Gastroesophageal sphincter (tissue), 4 donors: Measurements from ENCODE around the gene FA2H. TPM values are rescaled to one million over a fixed set of nuclear protein-coding genes. Genes with fewer than 3 reads are reported as not detected.

Experiments used
- ATAC-seq: fragments of 150-250 bp; one replicate; pipeline ENCODE4 v1.9.1; 2016; ENCODE audit warnings: mild to moderate bottlenecking, moderate library complexity
- H3K27ac ChIP-seq, 4 donors: fragments of 200-600 bp; sonication (generic) in 3 of 4; 1 replicate in 3 of 4; 2 replicates in 1 of 4; pipeline ENCODE4 v1.5.1; 2016 to 2019
- H3K27me3 ChIP-seq: fragments of 200-600 bp; sonication (generic); one replicate; pipeline ENCODE4 v1.5.1; 2019
- H3K36me3 ChIP-seq, 2 donors: fragments of 200-600 bp; sonication (generic); one replicate each; pipeline ENCODE4 v1.5.1; 2019; ENCODE audit warnings: control low read depth in 1 of 2
- H3K4me1 ChIP-seq, 3 donors: fragments of 200-600 bp; sonication (generic); 1 replicate in 2 of 3; 2 replicates in 1 of 3; pipeline ENCODE4 v1.5.1; 2016 to 2019; ENCODE audit warnings: control low read depth in 2 of 3
- H3K4me3 ChIP-seq, 2 donors: fragments of 200-600 bp; sonication (generic); one replicate each; pipeline ENCODE4 v1.5.1; 2019; ENCODE audit warnings: mild to moderate bottlenecking in 1 of 2, moderate library complexity in 1 of 2
- H3K9me3 ChIP-seq, 3 donors: fragments of 200-600 bp; sonication (generic); one replicate each; pipeline ENCODE4 v1.5.1; 2017 to 2019; ENCODE audit warnings: control low read depth in 2 of 3
- EP300 ChIP-seq: sonication (generic); formaldehyde crosslinking; IDR thresholded peaks from one replicate; pipeline ENCODE4 v1.6.1; 2017; ENCODE audit warnings: antibody characterized with exemption, mild to moderate bottlenecking
- POLR2A ChIP-seq, 2 donors: fragments of 450-650 bp; IDR thresholded peaks; one replicate each; pipeline ENCODE4 v1.6.1; 2017; ENCODE audit warnings: antibody characterized with exemption in 2 of 2, mild to moderate bottlenecking in 2 of 2, moderate library complexity in 1 of 2
- POLR2AphosphoS5 ChIP-seq: sonication (generic); formaldehyde crosslinking; IDR thresholded peaks from one replicate; pipeline ENCODE4 v1.6.1; 2017; ENCODE audit warnings: antibody characterized with exemption
- WGBS, 2 donors: methylation state at CpG; one replicate each; pipeline ENCODE4 v1.1.5; 2018; ENCODE audit warnings: low coverage in 1 of 2; 5-methylcytosine and 5-hydroxymethylcytosine counted together
- total RNA-seq, 4 donors: library from RNA; depleted of rRNA; stranded (reverse); fragments of >200 nt; gene quantifications; one replicate each; pipeline ENCODE4 v1.1.0, GENCODE V29; 2016
- TF ChIP-seq, protein P1 (sequence below), 4 experiments: fragments of 200-600 bp in 2 of 4; fragments of 450-650 bp in 2 of 4; sonication (generic) in 1 of 4; IDR thresholded peaks; one replicate each; pipeline ENCODE4 v1.5.1; 2017 to 2019; ENCODE audit warnings: antibody characterized with exemption in 4 of 4, mild to moderate bottlenecking in 2 of 4, moderate library complexity in 2 of 4

Gene FA2H
- total RNA-seq, 4 donors from 2014 or later = 0.27 to 2.2 (median 0.31) TPM; not detected in 1

DNA sequence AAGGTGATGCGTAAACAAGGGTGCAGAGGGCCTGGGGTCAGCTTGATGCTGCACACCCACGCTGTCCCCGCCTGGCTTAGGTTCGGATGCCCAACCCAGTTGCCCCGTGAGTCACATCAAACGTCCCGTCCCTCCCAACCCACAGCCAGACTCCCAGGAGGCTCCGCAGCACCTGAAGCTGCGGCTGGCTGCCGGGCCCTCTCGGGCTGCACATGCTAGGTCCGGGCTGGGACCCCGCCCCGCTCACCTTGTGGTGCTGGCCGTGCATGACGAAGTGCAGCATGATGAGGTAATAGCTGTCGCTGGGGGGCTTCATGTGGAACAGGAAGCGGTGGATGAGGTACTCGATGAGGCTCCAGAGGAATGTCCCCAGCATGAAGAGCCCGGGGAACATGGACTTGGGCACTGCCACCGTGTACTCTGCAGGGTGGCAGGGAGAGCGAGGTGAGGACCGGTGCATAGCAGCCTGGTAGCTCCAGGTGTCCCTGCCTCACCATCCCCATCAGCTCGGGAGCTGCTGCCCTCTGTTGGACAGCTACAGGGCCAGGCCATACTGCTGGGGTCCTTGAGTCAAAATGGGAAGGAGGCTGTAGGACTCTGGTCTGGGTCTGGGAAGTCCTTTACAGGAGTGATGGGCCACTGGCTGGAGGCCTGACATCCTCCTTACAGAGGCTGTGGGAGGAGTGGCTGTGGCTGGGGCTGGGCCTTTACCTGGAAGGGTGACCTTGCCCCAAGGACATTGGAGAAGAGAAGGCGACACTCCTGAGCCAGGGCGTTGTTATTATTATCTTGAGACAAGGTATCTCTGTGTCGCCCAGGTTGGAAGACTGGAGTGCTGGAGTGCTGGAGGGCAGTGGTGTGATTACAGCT lies 55.6 kb downstream of the FA2H start:
- Histone ChIP-seq H3K27ac (no peak overlapping the region), H3K27me3 (peaks cover 4% of the 10 kb centered on the region), H3K4me3 (no peak overlapping the region), H3K9me3 (no peaks in the 10 kb centered on the region), H3K4me1 (no peaks in the 10 kb centered on the region), H3K36me3 (no peaks in the 10 kb centered on the region)
- ATAC-seq = no peak
- no peak for TF ChIP-seq POLR2A (IDR thresholded peaks at IDR 0.05)
- no peak for TF ChIP-seq POLR2AphosphoS5
- TF ChIP-seq, protein P1, sequence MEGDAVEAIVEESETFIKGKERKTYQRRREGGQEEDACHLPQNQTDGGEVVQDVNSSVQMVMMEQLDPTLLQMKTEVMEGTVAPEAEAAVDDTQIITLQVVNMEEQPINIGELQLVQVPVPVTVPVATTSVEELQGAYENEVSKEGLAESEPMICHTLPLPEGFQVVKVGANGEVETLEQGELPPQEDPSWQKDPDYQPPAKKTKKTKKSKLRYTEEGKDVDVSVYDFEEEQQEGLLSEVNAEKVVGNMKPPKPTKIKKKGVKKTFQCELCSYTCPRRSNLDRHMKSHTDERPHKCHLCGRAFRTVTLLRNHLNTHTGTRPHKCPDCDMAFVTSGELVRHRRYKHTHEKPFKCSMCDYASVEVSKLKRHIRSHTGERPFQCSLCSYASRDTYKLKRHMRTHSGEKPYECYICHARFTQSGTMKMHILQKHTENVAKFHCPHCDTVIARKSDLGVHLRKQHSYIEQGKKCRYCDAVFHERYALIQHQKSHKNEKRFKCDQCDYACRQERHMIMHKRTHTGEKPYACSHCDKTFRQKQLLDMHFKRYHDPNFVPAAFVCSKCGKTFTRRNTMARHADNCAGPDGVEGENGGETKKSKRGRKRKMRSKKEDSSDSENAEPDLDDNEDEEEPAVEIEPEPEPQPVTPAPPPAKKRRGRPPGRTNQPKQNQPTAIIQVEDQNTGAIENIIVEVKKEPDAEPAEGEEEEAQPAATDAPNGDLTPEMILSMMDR (IDR thresholded peaks at IDR 0.05) = no peak
- TF ChIP-seq EP300 = no peak
- WGBS, 2 donors = 93 to 96% methylated on average over 3 to 9 of the region's 27 CpGs

DNA sequence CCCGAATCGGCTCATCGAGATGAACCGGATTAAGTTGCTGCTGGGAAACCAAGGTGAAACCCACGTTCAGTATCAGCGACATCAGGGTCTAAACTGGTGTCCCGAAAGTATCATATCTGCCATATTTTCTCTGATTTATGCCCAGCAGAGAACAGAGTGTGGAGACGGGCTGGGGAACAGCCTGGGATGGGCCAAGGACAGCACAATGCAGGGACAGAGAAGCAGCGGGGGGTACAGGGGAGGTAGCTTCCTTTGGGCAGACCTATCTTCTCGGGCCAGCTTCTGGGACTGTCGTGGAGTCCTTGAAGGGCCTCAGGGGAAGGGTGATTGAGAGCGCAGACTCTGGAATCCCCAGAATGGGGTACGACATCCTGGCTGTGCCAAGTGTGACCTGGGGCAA lies 56.5 kb downstream of the FA2H start:
- H3K4me1 ChIP-seq = no peaks in the 10 kb centered on the region
- H3K36me3 ChIP-seq = no peaks in the 10 kb centered on the region
- no peak for ATAC-seq
- no peaks in the 10 kb centered on the region for H3K9me3 ChIP-seq
- TF ChIP-seq POLR2AphosphoS5 (no peak), EP300 (no peak), POLR2A (IDR thresholded peaks at IDR 0.05) (no peak)
- TF ChIP-seq, protein P1 (IDR thresholded peaks at IDR 0.05) = no peak
- no peak overlapping the region for H3K4me3 ChIP-seq
- H3K27me3 ChIP-seq = peaks cover 4% of the 10 kb centered on the region
- H3K27ac ChIP-seq = no peak overlapping the region
- 83 to 85% methylated on average over 8 to 9 of the region's 13 CpGs for WGBS, 2 donors

DNA sequence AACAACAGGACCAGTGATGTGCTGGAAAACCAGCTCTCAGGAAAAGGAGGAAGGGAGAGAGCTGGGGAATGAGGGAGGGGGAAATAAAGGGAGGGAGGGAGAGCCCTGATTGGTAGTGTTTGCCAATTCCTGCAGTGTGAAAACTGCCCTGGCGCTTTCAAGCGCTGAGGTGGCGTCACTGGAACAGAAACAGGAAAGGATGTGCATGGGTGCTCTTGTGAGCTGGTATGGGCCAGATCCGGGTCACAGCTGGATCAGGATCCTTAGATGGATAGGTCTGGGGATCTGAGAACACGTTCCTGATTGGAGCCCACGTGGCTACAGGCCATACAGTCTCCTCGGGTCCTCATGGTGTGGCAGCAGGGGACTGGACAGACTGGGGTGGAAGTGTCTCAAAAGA lies 57.3 kb downstream of the FA2H start:
- Histone ChIP-seq H3K27me3 (peaks cover 4% of the 10 kb centered on the region), H3K4me3 (no peak overlapping the region), H3K9me3 (no peaks in the 10 kb centered on the region), H3K27ac (no peak overlapping the region), H3K4me1 (no peaks in the 10 kb centered on the region), H3K36me3 (no peaks in the 10 kb centered on the region)
- no peak for ATAC-seq
- 55 to 73% methylated on average over 4 of the region's 7 CpGs for WGBS, 2 donors
- TF ChIP-seq POLR2A (IDR thresholded peaks at IDR 0.05) = no peak

DNA sequence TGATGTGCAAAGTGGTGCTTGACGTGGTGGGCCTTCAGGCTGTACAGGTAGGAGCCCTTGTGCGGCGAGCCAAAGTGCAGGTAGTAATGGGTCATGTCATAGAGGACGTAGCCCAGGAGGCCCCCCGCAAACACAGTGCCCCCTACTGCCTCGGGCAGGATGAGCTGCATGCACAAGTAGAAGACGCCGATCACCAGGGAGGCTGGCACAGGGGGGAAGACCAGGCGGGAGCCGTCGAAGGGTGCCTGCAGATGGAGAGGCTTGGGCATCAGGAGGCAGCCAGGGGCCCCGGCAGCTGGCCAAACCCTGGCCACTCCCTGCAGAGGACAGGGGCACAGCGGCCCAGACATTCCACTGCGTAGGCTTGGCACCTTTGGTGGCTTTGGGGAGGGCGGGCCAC lies 58.3 kb downstream of the FA2H start:
- WGBS, 2 donors = 20 to 77% methylated on average over 1 to 7 of the region's 15 CpGs
- no peaks in the 10 kb centered on the region for H3K36me3 ChIP-seq

DNA sequence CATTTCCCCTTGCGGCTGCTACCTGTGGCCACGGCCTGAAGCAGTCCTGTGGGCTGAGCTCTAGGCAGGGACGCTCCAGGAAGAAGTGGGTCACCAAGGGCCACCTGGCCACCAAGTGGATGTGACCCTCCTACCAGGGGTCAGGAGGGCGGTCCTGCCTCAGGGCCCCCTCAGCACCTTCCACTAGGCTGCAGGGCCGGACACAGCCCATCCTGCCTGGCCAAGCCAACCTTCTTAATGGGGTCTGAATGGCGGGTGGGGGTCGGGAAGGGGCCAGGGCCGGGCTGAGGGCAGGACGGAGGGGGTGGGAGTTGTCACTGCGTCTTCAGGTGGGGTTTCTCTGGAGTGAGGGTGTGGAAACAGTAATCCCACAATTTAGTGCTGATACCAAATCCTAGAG lies 60.7 kb downstream of the FA2H start:
- 79% methylated on average over 3 of the region's 10 CpGs; no CpG with 5 or more reads in 1 of the 2 donors for WGBS, 2 donors
- no peak overlapping the region for H3K4me3 ChIP-seq

More for the DNA sequence above, 58.3 kb downstream of the FA2H start:
- Histone ChIP-seq H3K27ac (no peak overlapping the region), H3K4me3 (no peak overlapping the region), H3K4me1 (no peaks in the 10 kb centered on the region), H3K9me3 (no peaks in the 10 kb centered on the region), H3K27me3 (no peaks in the 10 kb centered on the region)
- no peak for ATAC-seq
- no peak for TF ChIP-seq POLR2AphosphoS5
- no peak for TF ChIP-seq EP300
- TF ChIP-seq POLR2A (IDR thresholded peaks at IDR 0.05) = no peak
- TF ChIP-seq, protein P1 (IDR thresholded peaks at IDR 0.05) = no peak

More for the DNA sequence above, 60.7 kb downstream of the FA2H start:
- Histone ChIP-seq H3K27me3 (no peaks in the 10 kb centered on the region), H3K36me3 (no peaks in the 10 kb centered on the region), H3K4me1 (no peaks in the 10 kb centered on the region), H3K27ac (no peak overlapping the region), H3K9me3 (no peaks in the 10 kb centered on the region)
- no peak for TF ChIP-seq POLR2A (IDR thresholded peaks at IDR 0.05)
- no peak for TF ChIP-seq POLR2AphosphoS5
- TF ChIP-seq EP300 = no peak
- TF ChIP-seq, protein P1 (IDR thresholded peaks at IDR 0.05) = no peak
- ATAC-seq = no peak
